CD4-positive, alpha-beta T cell treated with Interleukin-6 for 4 hours (primary cell): ENCODE measurements around the gene SNX13.
"Not testable (repeated sequence)": the region's sequence is repeated elsewhere in the genome, so short reads cannot be mapped to it uniquely, and the experiment has no call there.

Experiments
- DNase-seq: peaks from one replicate; pipeline ENCODE4 v3.0.0-alpha.2; 2020; ENCODE audit warnings: mixed read lengths

Gene SNX13

GRCh38 chr7:17912050-17912449 lies 28.2 kb downstream of the SNX13 start:
- no peak for DNase-seq

- no peak for DNase-seq
Measured at GRCh38 chr7:17910377-17910776, 29.9 kb downstream of the SNX13 start.

GRCh38 chr7:17909310-17909709 lies 31.0 kb downstream of the SNX13 start:
- DNase-seq: not testable (repeated sequence)

GRCh38 chr7:17907014-17907413 lies 33.3 kb downstream of the SNX13 start:
- DNase-seq: no peak

GRCh38 chr7:17903337-17903736 lies 37.0 kb downstream of the SNX13 start:
- no peak for DNase-seq

- DNase-seq: no peak
Measured at GRCh38 chr7:17902599-17902998, 37.7 kb downstream of the SNX13 start.

- DNase-seq: no peak
Measured at GRCh38 chr7:17900464-17900863, 39.8 kb downstream of the SNX13 start.

DNA sequence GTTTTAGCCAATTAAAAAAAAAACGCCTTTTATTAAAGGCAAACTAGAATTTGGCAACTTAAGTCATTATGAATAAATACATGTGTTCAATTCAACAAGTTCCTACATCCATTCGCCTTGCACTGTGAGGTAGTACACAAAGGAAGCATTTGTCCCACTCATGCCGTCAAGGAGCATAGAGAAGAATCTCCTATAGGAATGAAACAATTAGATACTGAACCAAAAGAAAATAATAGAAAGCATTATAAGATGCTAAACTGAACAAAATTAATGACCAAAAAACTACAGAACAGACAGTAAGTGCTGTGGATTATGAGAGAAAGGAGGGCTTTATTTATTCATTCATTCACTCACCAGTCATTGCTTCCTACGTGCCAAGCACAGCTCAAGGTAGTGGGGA lies 42.2 kb downstream of the SNX13 start:
- no peak for DNase-seq

- no peak for DNase-seq
Measured at GRCh38 chr7:17887286-17887685, 53.0 kb downstream of the SNX13 start.

DNA sequence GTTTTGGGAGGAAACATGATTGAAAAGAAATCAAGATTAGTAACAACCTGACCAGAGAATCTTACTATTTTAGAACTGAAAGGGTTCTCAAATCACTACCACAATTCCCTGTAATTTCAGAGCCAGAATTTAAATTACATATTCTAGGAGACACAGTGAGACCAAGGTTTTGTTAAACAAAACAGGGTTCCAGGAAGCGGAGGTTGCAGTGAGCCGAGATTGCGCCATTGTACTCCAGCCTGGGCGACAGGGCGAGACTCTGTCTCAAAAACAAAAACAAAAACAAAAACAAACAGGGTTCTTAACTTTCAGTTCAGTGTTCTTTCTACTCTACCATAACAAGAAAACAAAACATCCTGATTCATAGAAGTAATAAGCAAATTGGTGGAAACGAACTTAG lies 57.6 kb downstream of the SNX13 start:
- no peak for DNase-seq

- no peak for DNase-seq
Measured at GRCh38 chr7:17879075-17879661, 61.1 kb downstream of the SNX13 start.

GRCh38 chr7:17878627-17879026 lies 61.7 kb downstream of the SNX13 start:
- DNase-seq: no peak

- DNase-seq: no peak
Measured at GRCh38 chr7:17871815-17872533, 68.3 kb downstream of the SNX13 start.

- no peak for DNase-seq
Measured at GRCh38 chr7:17870406-17870805, 69.9 kb downstream of the SNX13 start.

DNA sequence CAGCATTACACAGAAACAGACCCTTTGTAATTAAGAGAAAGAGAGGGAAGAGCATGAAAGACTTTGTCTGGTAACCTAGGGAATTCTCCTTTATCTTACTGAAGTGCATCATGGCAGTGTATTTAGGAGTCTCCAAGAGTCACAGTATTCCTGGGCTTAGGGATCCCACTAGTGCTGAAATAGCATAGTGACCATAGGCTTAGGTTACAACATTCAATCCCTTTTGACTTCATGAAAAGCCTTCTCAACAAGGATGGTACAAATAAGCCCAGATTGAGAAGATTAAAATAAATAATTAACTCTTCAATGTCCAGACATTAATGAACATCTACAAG lies 76.5 kb downstream of the SNX13 start:
- DNase-seq: no peak

- no peak for DNase-seq
Measured at GRCh38 chr7:17863095-17863808, 77.0 kb downstream of the SNX13 start.

- no peak for DNase-seq
Measured at GRCh38 chr7:17856251-17856650, 84.0 kb downstream of the SNX13 start.

GRCh38 chr7:17855202-17855601 lies 85.1 kb downstream of the SNX13 start:
- no peak for DNase-seq

GRCh38 chr7:17854261-17855047 lies 85.8 kb downstream of the SNX13 start:
- no peak for DNase-seq

GRCh38 chr7:17852361-17852760 lies 87.9 kb downstream of the SNX13 start:
- no peak for DNase-seq

DNA sequence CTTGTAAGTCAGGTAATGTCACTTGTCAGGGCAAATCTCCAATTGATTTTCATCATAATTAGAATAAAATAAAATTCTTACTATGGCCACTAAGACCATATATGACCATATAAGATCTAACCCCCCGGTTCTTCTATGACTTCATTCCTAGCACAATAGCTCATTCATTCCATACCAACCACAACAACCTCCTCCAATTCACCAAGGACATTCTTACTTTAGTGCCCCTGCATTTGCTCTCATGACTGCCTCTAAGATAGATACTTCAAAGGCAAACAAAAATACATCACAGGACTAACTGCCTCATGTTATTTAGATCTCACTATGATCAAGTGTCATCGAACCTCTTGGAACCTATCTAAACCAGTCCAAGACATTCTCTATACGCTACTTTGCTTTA lies 90.8 kb downstream of the SNX13 start:
- no peak for DNase-seq

GRCh38 chr7:17848516-17848915 lies 91.8 kb downstream of the SNX13 start:
- no peak for DNase-seq

DNA sequence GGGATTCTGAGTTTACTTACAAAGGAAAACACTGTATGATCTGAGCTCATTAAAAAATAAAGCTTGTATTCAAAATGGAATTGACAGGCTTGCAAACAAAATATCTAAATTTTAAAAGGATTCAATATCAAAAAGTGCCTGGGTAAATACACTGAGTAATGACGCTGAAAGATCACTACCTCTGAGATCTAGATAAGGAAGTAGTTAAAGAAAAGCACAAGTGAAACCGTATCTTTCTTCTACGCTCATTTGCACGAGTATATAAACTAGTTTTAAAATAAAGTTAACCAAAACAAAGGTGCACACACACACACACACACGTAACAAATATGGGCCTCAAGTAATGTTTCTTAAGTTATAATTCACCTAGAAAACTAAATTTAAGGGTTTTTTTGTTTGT lies 93.4 kb downstream of the SNX13 start:
- DNase-seq: no peak

DNA sequence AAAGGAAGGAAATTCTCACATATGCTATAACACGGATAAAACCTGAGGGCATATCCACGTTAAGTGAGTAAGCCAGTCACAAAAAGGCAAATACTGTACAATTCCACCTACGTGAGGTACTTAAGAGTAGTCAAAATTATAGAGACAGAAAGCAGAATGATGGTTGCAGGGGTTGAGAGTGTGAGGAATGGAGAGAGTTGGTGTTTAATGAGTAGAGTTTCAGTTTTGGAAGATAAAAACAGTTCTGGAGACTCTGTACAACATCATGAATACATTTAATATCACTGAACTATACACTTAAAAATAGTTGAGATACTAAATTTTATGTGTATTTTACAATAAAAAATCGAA lies 95.1 kb downstream of the SNX13 start:
- no peak for DNase-seq
